Small intestine (tissue), 7 donors: ENCODE measurements around the gene LTBP1. TPM values are rescaled to one million over a fixed set of nuclear protein-coding genes. Genes with fewer than 3 reads are reported as not detected.
"Not testable (repeated sequence)": the region's sequence is repeated elsewhere in the genome, so short reads cannot be mapped to it uniquely, and the experiment has no call there.

Experiments
- DNase-seq, 2 donors: peaks; one replicate each; pipeline versions ENCODE4 v3.0.0 to v3.0.0-alpha.2; 2013
- FAIRE-seq: peaks from 2 replicates; lab custom pipeline; 2012; peaks lifted over from hg19 to GRCh38; lab: Jason Lieb, UNC
- H3K27ac ChIP-seq, 3 donors: one replicate each; pipeline ENCODE4 v1.5.1; 2013; ENCODE audit warnings: low read length in 2 of 3, mild to moderate bottlenecking in 2 of 3, control low read depth in 1 of 3, inconsistent platforms in 1 of 3, low read depth in 1 of 3, moderate library complexity in 1 of 3
- H3K27me3 ChIP-seq, 3 donors: one replicate each; pipeline ENCODE4 v1.6.1; 2013; ENCODE audit warnings: low read length in 3 of 3, inconsistent platforms in 1 of 3; ENCODE audit not compliant: control insufficient read depth in 3 of 3, insufficient read depth in 3 of 3
- H3K36me3 ChIP-seq, 3 donors: one replicate each; pipeline ENCODE4 v1.6.1; 2013; ENCODE audit warnings: low read length in 3 of 3, inconsistent platforms in 1 of 3, low read depth in 1 of 3, mild to moderate bottlenecking in 1 of 3, moderate library complexity in 1 of 3; ENCODE audit not compliant: control insufficient read depth in 3 of 3, insufficient read depth in 2 of 3
- H3K4me1 ChIP-seq, 3 donors: one replicate each; pipeline ENCODE4 v1.6.1; 2013; ENCODE audit warnings: low read length in 2 of 3, inconsistent platforms in 1 of 3, low read depth in 1 of 3, mild to moderate bottlenecking in 1 of 3, moderate library complexity in 1 of 3; ENCODE audit not compliant: control insufficient read depth in 3 of 3, insufficient read depth in 2 of 3
- H3K4me3 ChIP-seq, 3 donors: one replicate each; pipeline ENCODE4 v1.5.1; 2013; ENCODE audit warnings: low read length in 3 of 3, control low read depth in 1 of 3, inconsistent platforms in 1 of 3, low read depth in 1 of 3, mild to moderate bottlenecking in 1 of 3, moderate library complexity in 1 of 3
- H3K9me3 ChIP-seq, 2 donors: one replicate each; pipeline ENCODE4 v1.6.1; 2013; ENCODE audit warnings: low read depth in 1 of 2, low read length in 1 of 2; ENCODE audit not compliant: control insufficient read depth in 2 of 2, insufficient read depth in 1 of 2
- WGBS, 3 donors: extraction: QIAGEN DNeasy Blood & Tissue Kit; methylation state at CpG; one replicate each; pipeline ENCODE4 v1.1.7; 2013; 5-methylcytosine and 5-hydroxymethylcytosine counted together
- polyA plus RNA-seq, 4 donors: library from polyadenylated mRNA; stranded (reverse) in 3 of 4; unstranded in 1 of 4; fragments of 200-250 nt in 3 of 4; fragments of 120-200 nt in 1 of 4; gene quantifications; one replicate each; pipeline versions ENCODE4 v1.2.1 to v1.2.3, GENCODE V29; 2013
- donor health status: healthy with polysubstance abuse.
- donor health status: control.
- donor health status: control.
- donor health status: Bipolar disorder and iron deficiency.
- donor health status: healthy.

The LTBP1 gene
- polyA plus RNA-seq, 4 donors = 0.67 to 12.1 (median 6.1) TPM

DNA sequence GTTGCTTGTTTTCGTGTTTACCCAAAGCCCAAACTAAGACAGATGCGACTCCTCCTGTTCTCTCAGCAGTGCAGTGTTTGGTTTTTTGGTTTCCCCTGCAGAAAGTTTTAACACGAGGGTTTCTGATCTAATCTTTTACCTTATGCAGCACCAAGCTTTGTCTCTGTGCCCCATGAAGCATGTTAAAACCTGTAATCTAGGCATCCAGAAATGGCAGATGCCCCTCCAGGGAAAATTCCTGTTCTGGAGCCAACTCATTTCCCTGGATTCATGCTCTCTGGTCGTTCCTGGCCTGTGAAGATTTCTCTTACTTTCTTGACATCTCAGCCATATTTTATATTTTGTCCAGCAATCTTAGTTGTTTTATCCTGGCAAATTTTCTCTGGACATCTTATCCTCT is 91.5 kb downstream of the LTBP1 start:
- FAIRE-seq (no peak), DNase-seq (no peak)
- H3K27ac ChIP-seq = no peak overlapping the region
- H3K27me3 ChIP-seq = no peaks in the 10 kb centered on the region
- 72 to 82% (median 77%) methylated on average over 4 of the region's 4 CpGs for WGBS, 3 donors
- no peak overlapping the region for H3K4me3 ChIP-seq
- no peaks in the 10 kb centered on the region for H3K36me3 ChIP-seq
- H3K9me3 ChIP-seq = no peaks in the 10 kb centered on the region
- H3K4me1 ChIP-seq = no peaks in the 10 kb centered on the region

GRCh38 chr2:33038799-33039198 is 92.0 kb downstream of the LTBP1 start:
- no peaks in the 10 kb centered on the region for H3K36me3 ChIP-seq
- FAIRE-seq (no peak), DNase-seq (no peak)
- no peaks in the 10 kb centered on the region for H3K9me3 ChIP-seq
- H3K4me3 ChIP-seq = no peak overlapping the region
- WGBS, 3 donors = 76 to 88% (median 88%) methylated on average over 4 of the region's 4 CpGs
- no peak overlapping the region for H3K27ac ChIP-seq
- no peaks in the 10 kb centered on the region for H3K27me3 ChIP-seq
- no peaks in the 10 kb centered on the region for H3K4me1 ChIP-seq

GRCh38 chr2:33040541-33040940 is 93.8 kb downstream of the LTBP1 start:
- H3K4me1 ChIP-seq = no peaks in the 10 kb centered on the region
- no peaks in the 10 kb centered on the region for H3K27me3 ChIP-seq
- WGBS, 3 donors = 78 to 89% (median 88%) methylated on average over 4 of the region's 4 CpGs
- H3K4me3 ChIP-seq = no peak overlapping the region
- H3K9me3 ChIP-seq = no peaks in the 10 kb centered on the region
- no peak overlapping the region for H3K27ac ChIP-seq
- no peak for FAIRE-seq
- no peaks in the 10 kb centered on the region for H3K36me3 ChIP-seq
- DNase-seq = no peak

DNA sequence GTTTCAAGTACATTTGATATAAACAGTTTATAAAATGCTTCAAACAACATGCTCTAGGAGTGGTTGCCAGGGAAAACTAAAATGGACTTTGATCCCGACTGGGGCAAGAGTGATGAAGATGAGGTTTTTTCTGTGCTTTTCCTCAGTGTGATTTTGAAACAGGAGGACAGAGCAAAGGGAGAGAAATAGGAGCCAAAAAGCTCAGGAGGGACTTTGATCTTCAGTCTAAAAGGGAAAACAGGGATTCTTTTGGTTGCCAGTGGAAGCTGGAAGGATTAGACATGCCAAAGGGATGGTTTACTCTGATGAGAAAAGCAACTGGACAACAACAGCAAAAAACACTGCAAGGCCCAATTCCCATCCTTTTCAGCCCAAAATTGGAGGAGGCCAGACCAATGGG is 95.5 kb downstream of the LTBP1 start:
- DNase-seq (no peak), FAIRE-seq (no peak)
- Histone ChIP-seq H3K9me3 (no peaks in the 10 kb centered on the region), H3K4me1 (no peaks in the 10 kb centered on the region), H3K4me3 (no peak overlapping the region), H3K36me3 (no peaks in the 10 kb centered on the region), H3K27ac (no peak overlapping the region), H3K27me3 (no peaks in the 10 kb centered on the region)
- 53 to 59% (median 55%) methylated on average over 1 of the region's 1 CpG for WGBS, 3 donors

DNA sequence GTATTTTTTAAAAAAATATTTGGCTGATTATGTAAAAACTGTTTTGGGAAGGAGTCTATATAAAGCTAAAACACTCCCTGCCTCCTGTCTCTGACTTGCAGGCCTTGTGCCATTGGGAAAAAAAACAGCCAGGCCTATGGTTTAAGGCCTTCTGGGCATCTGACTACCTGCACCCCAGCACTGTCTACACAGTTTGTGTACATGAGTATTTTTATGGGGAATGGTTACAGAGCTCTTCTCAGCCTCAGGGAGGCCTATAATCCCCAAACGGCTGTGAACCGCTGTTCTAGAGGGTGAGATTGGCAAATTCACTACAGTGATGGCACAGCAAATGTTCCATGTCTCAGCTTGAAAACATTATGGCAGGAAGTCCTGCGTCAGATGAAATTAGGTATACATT is 96.1 kb downstream of the LTBP1 start:
- H3K27me3 ChIP-seq = no peaks in the 10 kb centered on the region
- no peak overlapping the region for H3K27ac ChIP-seq
- H3K9me3 ChIP-seq = no peaks in the 10 kb centered on the region
- 89 to 93% (median 92%) methylated on average over 3 of the region's 3 CpGs for WGBS, 3 donors
- DNase-seq = no peak
- FAIRE-seq = no peak
- no peaks in the 10 kb centered on the region for H3K36me3 ChIP-seq
- no peaks in the 10 kb centered on the region for H3K4me1 ChIP-seq
- H3K4me3 ChIP-seq = no peak overlapping the region

DNA sequence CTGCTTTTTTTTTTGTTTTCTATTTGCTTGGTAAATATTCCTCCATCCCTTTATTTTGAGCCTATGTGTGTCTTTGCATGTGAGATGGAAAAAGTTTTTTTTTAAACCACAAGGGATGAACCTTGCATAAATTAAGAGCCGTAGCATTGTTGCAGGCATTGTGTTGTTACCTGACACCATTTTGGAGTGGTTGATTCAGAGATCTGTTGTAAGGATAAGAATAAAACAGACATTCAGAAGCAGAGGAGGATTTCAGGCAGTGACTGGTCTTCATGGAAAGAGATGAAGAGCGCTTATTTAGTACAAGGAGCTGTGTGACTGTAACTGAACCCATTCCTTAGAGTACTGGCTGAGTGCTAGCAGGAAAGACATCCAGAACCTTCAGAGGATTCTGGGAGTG is 101.2 kb downstream of the LTBP1 start:
- Histone ChIP-seq H3K9me3 (no peaks in the 10 kb centered on the region), H3K27ac (no peak overlapping the region), H3K27me3 (no peaks in the 10 kb centered on the region), H3K36me3 (no peaks in the 10 kb centered on the region), H3K4me1 (no peaks in the 10 kb centered on the region), H3K4me3 (no peak overlapping the region)
- WGBS, 3 donors = 50 to 65% (median 51%) methylated on average over 2 of the region's 2 CpGs
- FAIRE-seq = no peak
- DNase-seq = no peak

- Histone ChIP-seq H3K4me1 (no peaks in the 10 kb centered on the region), H3K27me3 (no peaks in the 10 kb centered on the region), H3K4me3 (no peak overlapping the region), H3K27ac (no peak overlapping the region), H3K9me3 (peaks cover 0 to 4% of the 10 kb centered on the region in 2 donors), H3K36me3 (no peaks in the 10 kb centered on the region)
- DNase-seq (no peak), FAIRE-seq (no peak)
- WGBS, 3 donors = 85 to 90% (median 85%) methylated on average over 7 of the region's 7 CpGs
Measured at GRCh38 chr2:33051586-33052360, 105.0 kb downstream of the LTBP1 start.

GRCh38 chr2:33052361-33052735 is 105.6 kb downstream of the LTBP1 start:
- Histone ChIP-seq H3K36me3 (no peaks in the 10 kb centered on the region), H3K4me3 (no peak overlapping the region), H3K9me3 (peaks cover 0 to 4% of the 10 kb centered on the region in 2 donors), H3K4me1 (no peaks in the 10 kb centered on the region), H3K27ac (no peak overlapping the region), H3K27me3 (no peaks in the 10 kb centered on the region)
- FAIRE-seq (no peak), DNase-seq (no peak)
- WGBS, 3 donors = 91 to 96% (median 95%) methylated on average over 3 of the region's 3 CpGs

GRCh38 chr2:33052795-33053194 is 106.0 kb downstream of the LTBP1 start:
- FAIRE-seq, H3K27ac ChIP-seq, H3K4me1 ChIP-seq, H3K27me3 ChIP-seq, H3K9me3 ChIP-seq, H3K36me3 ChIP-seq, H3K4me3 ChIP-seq, DNase-seq: not testable (repeated sequence)
- 95 to 97% (median 95%) methylated on average over 11 of the region's 11 CpGs for WGBS, 3 donors
